Measurements from ENCODE around the gene NOD1. TPM values are rescaled to one million over a fixed set of nuclear protein-coding genes. Genes with fewer than 3 reads are reported as not detected.

Gene NOD1
- total RNA-seq, 1 donor, result 3.9 TPM

DNA sequence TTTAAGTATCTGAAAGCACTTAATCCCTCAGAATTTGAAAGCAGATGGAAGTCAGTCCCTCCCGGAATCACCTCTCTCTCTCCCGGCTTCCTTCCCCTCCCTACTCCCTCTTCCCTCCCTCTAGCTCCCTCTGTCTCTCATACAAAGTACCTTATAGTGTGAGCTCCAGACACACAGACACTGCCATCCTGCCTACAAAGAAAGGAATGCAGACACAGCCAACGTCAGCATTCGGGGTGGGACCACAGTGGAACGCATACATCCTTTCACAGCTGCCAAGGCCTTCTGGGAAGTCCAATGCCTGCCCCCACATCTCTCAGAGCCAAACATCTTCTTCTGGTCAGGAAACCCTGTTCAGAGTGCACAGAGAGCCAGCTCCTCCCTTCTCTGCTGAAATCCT, 9.3 kb downstream of the NOD1 start:
- peak; percentile 99 for DNase-seq (ENCODE audit: low read depth)
- no peak overlapping the region for H3K4me3 ChIP-seq (ENCODE audit: low read depth, low read length)
- TF ChIP-seq, protein P1, sequence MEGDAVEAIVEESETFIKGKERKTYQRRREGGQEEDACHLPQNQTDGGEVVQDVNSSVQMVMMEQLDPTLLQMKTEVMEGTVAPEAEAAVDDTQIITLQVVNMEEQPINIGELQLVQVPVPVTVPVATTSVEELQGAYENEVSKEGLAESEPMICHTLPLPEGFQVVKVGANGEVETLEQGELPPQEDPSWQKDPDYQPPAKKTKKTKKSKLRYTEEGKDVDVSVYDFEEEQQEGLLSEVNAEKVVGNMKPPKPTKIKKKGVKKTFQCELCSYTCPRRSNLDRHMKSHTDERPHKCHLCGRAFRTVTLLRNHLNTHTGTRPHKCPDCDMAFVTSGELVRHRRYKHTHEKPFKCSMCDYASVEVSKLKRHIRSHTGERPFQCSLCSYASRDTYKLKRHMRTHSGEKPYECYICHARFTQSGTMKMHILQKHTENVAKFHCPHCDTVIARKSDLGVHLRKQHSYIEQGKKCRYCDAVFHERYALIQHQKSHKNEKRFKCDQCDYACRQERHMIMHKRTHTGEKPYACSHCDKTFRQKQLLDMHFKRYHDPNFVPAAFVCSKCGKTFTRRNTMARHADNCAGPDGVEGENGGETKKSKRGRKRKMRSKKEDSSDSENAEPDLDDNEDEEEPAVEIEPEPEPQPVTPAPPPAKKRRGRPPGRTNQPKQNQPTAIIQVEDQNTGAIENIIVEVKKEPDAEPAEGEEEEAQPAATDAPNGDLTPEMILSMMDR (IDR thresholded peaks at IDR 0.05; ENCODE audit: insufficient read depth, low read depth, low read length), result peak; percentile 60

GRCh38 chr7:30468791-30469190, 9.8 kb downstream of the NOD1 start:
- TF ChIP-seq, protein P1 (IDR thresholded peaks at IDR 0.05; ENCODE audit: insufficient read depth, low read depth, low read length), result no peak
- DNase-seq (ENCODE audit: low read depth), result peak; percentile 90
- H3K4me3 ChIP-seq (ENCODE audit: low read depth, low read length), result no peak overlapping the region

- H3K4me3 ChIP-seq (ENCODE audit: low read depth, low read length), result no peak overlapping the region
- no peak for DNase-seq (ENCODE audit: low read depth)
- TF ChIP-seq, protein P1 (IDR thresholded peaks at IDR 0.05; ENCODE audit: insufficient read depth, low read depth, low read length), result no peak
Measured at GRCh38 chr7:30468041-30468440, 10.5 kb downstream of the NOD1 start.

GRCh38 chr7:30467271-30467670, 11.3 kb downstream of the NOD1 start:
- TF ChIP-seq, protein P1 (IDR thresholded peaks at IDR 0.05; ENCODE audit: insufficient read depth, low read depth, low read length), result no peak
- no peak overlapping the region for H3K4me3 ChIP-seq (ENCODE audit: low read depth, low read length)
- DNase-seq (ENCODE audit: low read depth), result no peak

GRCh38 chr7:30466266-30466665, 12.3 kb downstream of the NOD1 start:
- no peak overlapping the region for H3K4me3 ChIP-seq (ENCODE audit: low read depth, low read length)
- peak; percentile 41 for DNase-seq (ENCODE audit: low read depth)
- TF ChIP-seq, protein P1 (IDR thresholded peaks at IDR 0.05; ENCODE audit: insufficient read depth, low read depth, low read length), result no peak

GRCh38 chr7:30465811-30466180, 12.8 kb downstream of the NOD1 start:
- TF ChIP-seq, protein P1 (IDR thresholded peaks at IDR 0.05; ENCODE audit: insufficient read depth, low read depth, low read length), result no peak
- DNase-seq (ENCODE audit: low read depth), result no peak
- no peak overlapping the region for H3K4me3 ChIP-seq (ENCODE audit: low read depth, low read length)

DNA sequence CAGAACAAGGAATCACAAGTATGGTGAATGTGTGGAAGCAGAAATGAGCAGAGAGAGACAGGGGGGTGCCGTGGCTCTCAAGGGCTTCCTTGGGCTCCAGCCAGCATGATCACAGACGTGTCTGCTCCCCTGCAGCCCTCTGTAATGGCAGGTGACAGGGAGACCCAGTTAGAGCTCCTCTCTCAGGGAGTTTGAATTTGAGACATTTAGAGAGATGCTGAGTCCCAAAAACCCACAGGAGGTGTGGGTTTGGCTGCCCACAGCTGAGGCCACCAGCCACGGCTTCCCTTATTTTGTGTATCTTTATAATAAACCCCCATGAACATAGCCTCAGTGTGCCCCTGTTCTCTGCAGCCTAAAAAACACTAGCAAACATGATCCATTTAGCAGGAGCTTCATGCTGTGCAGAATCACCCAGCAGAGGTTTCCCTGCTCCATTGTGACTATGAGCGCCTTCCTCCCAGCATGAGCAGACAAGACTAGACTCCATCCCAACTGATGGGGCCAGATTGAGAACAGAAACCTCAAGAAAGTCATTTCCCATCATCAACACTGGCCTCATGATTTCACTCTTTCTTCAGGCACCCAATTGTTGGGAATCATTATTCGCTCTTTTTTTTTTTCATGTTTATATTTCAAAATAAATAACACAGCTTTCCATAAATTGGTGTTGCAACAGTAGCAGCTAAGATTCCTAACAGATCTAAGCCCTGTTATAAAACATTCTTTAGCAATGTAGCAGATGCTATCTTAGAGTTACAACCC, 13.4 kb downstream of the NOD1 start:
- H3K4me3 ChIP-seq (ENCODE audit: low read depth, low read length), result no peak overlapping the region
- DNase-seq (ENCODE audit: low read depth), result peak; percentile 94
- TF ChIP-seq, protein P1 (IDR thresholded peaks at IDR 0.05; ENCODE audit: insufficient read depth, low read depth, low read length), result no peak
